GM18951 (cell line): ENCODE results near the gene PARD3B.

Experiments used
- POLR2A ChIP-seq: IDR thresholded peaks from 4 replicates; pipeline ENCODE4 v1.6.1; 2011; ENCODE audit warnings: mild to moderate bottlenecking; ENCODE audit not compliant: insufficient read length, insufficient read depth; ENCODE audit errors: extremely low read depth
- in situ Hi-C: fragments of 300-500 bp; cut with MboI; formaldehyde crosslinking; loops from one replicate; pipeline ENCODE4 v1.12.0; 2022; ENCODE audit warnings: low sequenced_read_pairs, mixed read lengths, inconsistent platforms; ENCODE audit not compliant: unreplicated experiment

Gene PARD3B

GRCh38 chr2:205543262-205543843, 998.1 kb downstream of the PARD3B start:
- in situ Hi-C loops = no loop called here
- no peak for TF ChIP-seq POLR2A

GRCh38 chr2:205543937-205544702, 998.8 kb downstream of the PARD3B start:
- no peak for TF ChIP-seq POLR2A
- in situ Hi-C loops = no loop called here

GRCh38 chr2:205545971-205546816, 1000.9 kb downstream of the PARD3B start:
- in situ Hi-C loops = no loop called here
- no peak for TF ChIP-seq POLR2A

GRCh38 chr2:205555566-205556230, 1010.4 kb downstream of the PARD3B start:
- in situ Hi-C loops = no loop called here
- TF ChIP-seq POLR2A = no peak

- TF ChIP-seq POLR2A = no peak
- in situ Hi-C loops = no loop called here
Observed at GRCh38 chr2:205556357-205556756, 1011.1 kb downstream of the PARD3B start.

GRCh38 chr2:205556841-205557539, 1011.7 kb downstream of the PARD3B start:
- no peak for TF ChIP-seq POLR2A
- in situ Hi-C loops = no loop called here

- in situ Hi-C loops = no loop called here
Observed at GRCh38 chr2:205557873-205558272, 1012.6 kb downstream of the PARD3B start.

GRCh38 chr2:205561441-205561840, 1016.2 kb downstream of the PARD3B start:
- TF ChIP-seq POLR2A = no peak
- in situ Hi-C loops = no loop called here

More at GRCh38 chr2:205557873-205558272, 1012.6 kb downstream of the PARD3B start:
- no peak for TF ChIP-seq POLR2A

GRCh38 chr2:205563646-205564045, 1018.4 kb downstream of the PARD3B start:
- in situ Hi-C loops = no loop called here
- no peak for TF ChIP-seq POLR2A

GRCh38 chr2:205564346-205565141, 1019.3 kb downstream of the PARD3B start:
- TF ChIP-seq POLR2A = no peak
- in situ Hi-C loops = no loop called here

GRCh38 chr2:205565142-205565522, 1019.9 kb downstream of the PARD3B start:
- TF ChIP-seq POLR2A = no peak
- in situ Hi-C loops = no loop called here
